NT2/D1 (cell line): ENCODE results near the gene GJB4.

Experiments
- YY1 ChIP-seq: IDR thresholded peaks from 2 replicates; pipeline ENCODE4 v1.6.1; 2011; ENCODE audit not compliant: insufficient read length, insufficient read depth
- ZNF274 ChIP-seq: IDR thresholded peaks from 2 replicates; pipeline ENCODE4 v1.6.1; 2011; ENCODE audit warnings: mild to moderate bottlenecking, low read depth, low read length

GRCh38 chr1:34753163-34753562 is 6.4 kb upstream of the GJB4 start:
- TF ChIP-seq ZNF274 (no peak), YY1 (no peak)
